GM19035 (cell line): Measurements from ENCODE around the gene PDLIM5.
A peak's percentile ranks its signal among the peaks of the same experiment; 100 is the strongest.
"Not testable (repeated sequence)": the region's sequence is repeated elsewhere in the genome, so short reads cannot be mapped to it uniquely, and the experiment has no call there.

Source experiments
- ATAC-seq: cut with Tn5 transposase; IDR thresholded peaks from one replicate; pipeline ENCODE4 v1.9.1; 2021; ENCODE audit not compliant: unreplicated experiment

Gene PDLIM5

GRCh38 chr4:94551643-94552564 is 100.2 kb downstream of the PDLIM5 start:
- no peak for ATAC-seq

- not testable (repeated sequence) for ATAC-seq
Observed at GRCh38 chr4:94556047-94556446, 104.3 kb downstream of the PDLIM5 start.

- not testable (repeated sequence) for ATAC-seq
Observed at GRCh38 chr4:94557632-94558031, 105.9 kb downstream of the PDLIM5 start.

GRCh38 chr4:94558392-94558904 is 106.7 kb downstream of the PDLIM5 start:
- no peak for ATAC-seq

- ATAC-seq, result no peak
Observed at GRCh38 chr4:94559351-94559806, 107.6 kb downstream of the PDLIM5 start.

- ATAC-seq, result no peak
Observed at GRCh38 chr4:94561249-94562024, 109.7 kb downstream of the PDLIM5 start.

- no peak for ATAC-seq
Observed at GRCh38 chr4:94562285-94562684, 110.5 kb downstream of the PDLIM5 start.

GRCh38 chr4:94564252-94564651 is 112.5 kb downstream of the PDLIM5 start:
- no peak for ATAC-seq

- ATAC-seq, result no peak
Observed at GRCh38 chr4:94566420-94566819, 114.7 kb downstream of the PDLIM5 start.

GRCh38 chr4:94567811-94568210 is 116.1 kb downstream of the PDLIM5 start:
- ATAC-seq, result peak; percentile 77

GRCh38 chr4:94570558-94570957 is 118.8 kb downstream of the PDLIM5 start:
- no peak for ATAC-seq

GRCh38 chr4:94571298-94571697 is 119.6 kb downstream of the PDLIM5 start:
- no peak for ATAC-seq

- ATAC-seq, result no peak
Observed at GRCh38 chr4:94571715-94572114, 120.0 kb downstream of the PDLIM5 start.

- no peak for ATAC-seq
Observed at GRCh38 chr4:94574050-94574449, 122.3 kb downstream of the PDLIM5 start.

- no peak for ATAC-seq
Observed at GRCh38 chr4:94574616-94575015, 122.9 kb downstream of the PDLIM5 start.

GRCh38 chr4:94575652-94576051 is 123.9 kb downstream of the PDLIM5 start:
- no peak for ATAC-seq

- ATAC-seq, result no peak
Observed at GRCh38 chr4:94576210-94576609, 124.5 kb downstream of the PDLIM5 start.

GRCh38 chr4:94577136-94577535 is 125.4 kb downstream of the PDLIM5 start:
- ATAC-seq, result no peak

- no peak for ATAC-seq
Observed at GRCh38 chr4:94578195-94578594, 126.5 kb downstream of the PDLIM5 start.

- no peak for ATAC-seq
Observed at GRCh38 chr4:94581766-94582165, 130.0 kb downstream of the PDLIM5 start.

GRCh38 chr4:94582517-94582916 is 130.8 kb downstream of the PDLIM5 start:
- ATAC-seq, result no peak
